GM23338 (cell line): ENCODE results near the gene LTBP2. TPM values are rescaled to one million over a fixed set of nuclear protein-coding genes. Genes with fewer than 3 reads are reported as not detected.

Source experiments
- ATAC-seq: fragments of 200-7000 bp; cut with Tn5 transposase; 3 replicates; pipeline ENCODE4 v1.9.1; 2020
- DNase-seq: peaks from one replicate; pipeline ENCODE4 v3.0.0-alpha.2; 2015; ENCODE audit warnings: low spot score
- H2AFZ ChIP-seq: fragments of 200-600 bp; sonication (generic); 2 replicates; pipeline ENCODE4 v1.8.0; 2016; ENCODE audit warnings: antibody characterized with exemption, mild to moderate bottlenecking, moderate library complexity
- H3F3A ChIP-seq: fragments of 200-600 bp; sonication (generic); replicated peaks from 2 replicates; pipeline ENCODE4 v1.8.0; 2017; ENCODE audit warnings: antibody characterized with exemption, mixed run types, low read depth
- H3K27ac ChIP-seq: fragments of 200-600 bp; sonication (generic); 2 replicates; pipeline ENCODE4 v1.6.1; 2016; ENCODE audit warnings: low read depth
- H3K27me3 ChIP-seq: fragments of 200-600 bp; sonication (generic); 2 replicates; pipeline ENCODE4 v1.8.0; 2016; ENCODE audit warnings: mild to moderate bottlenecking, mixed run types, moderate library complexity; ENCODE audit not compliant: insufficient read depth
- H3K36me3 ChIP-seq: fragments of 200-600 bp; sonication (generic); 2 replicates; pipeline ENCODE4 v1.8.0; 2016; ENCODE audit warnings: mild to moderate bottlenecking; ENCODE audit not compliant: insufficient read depth
- H3K4me1 ChIP-seq: fragments of 200-600 bp; sonication (generic); 2 replicates; pipeline ENCODE4 v1.8.0; 2016; ENCODE audit warnings: mild to moderate bottlenecking, moderate library complexity; ENCODE audit not compliant: insufficient read depth
- H3K4me2 ChIP-seq: fragments of 200-600 bp; sonication (generic); 2 replicates; pipeline ENCODE4 v1.7.1; 2017; ENCODE audit warnings: mixed run types
- H3K4me3 ChIP-seq: fragments of 200-600 bp; sonication (generic); 2 replicates; pipeline ENCODE4 v1.6.1; 2016; ENCODE audit warnings: mixed run types
- H3K79me2 ChIP-seq: fragments of 200-600 bp; sonication (generic); replicated peaks from 2 replicates; pipeline ENCODE4 v1.8.0; 2017; ENCODE audit warnings: mild to moderate bottlenecking; ENCODE audit not compliant: insufficient read depth
- H3K9me2 ChIP-seq: fragments of 200-600 bp; sonication (generic); 2 replicates; pipeline ENCODE4 v1.8.0; 2017; ENCODE audit not compliant: insufficient read depth
- H4K20me1 ChIP-seq: fragments of 200-600 bp; sonication (generic); replicated peaks from 2 replicates; pipeline ENCODE4 v1.8.0; 2017; ENCODE audit warnings: mild to moderate bottlenecking; ENCODE audit not compliant: insufficient read depth
- H3K27ac Mint-ChIP-seq: 2 replicates; pipeline ENCODE4 v1.8.0; 2020; ENCODE audit warnings: inconsistent platforms, mild to moderate bottlenecking, moderate library complexity, mixed read lengths
- H3K27me3 Mint-ChIP-seq: 3 replicates; pipeline ENCODE4 v1.8.0; 2022; ENCODE audit warnings: low read depth, mild to moderate bottlenecking, moderate library complexity, mixed read lengths, inconsistent platforms; ENCODE audit not compliant: insufficient read depth, poor library complexity
- H3K36me3 Mint-ChIP-seq: 3 replicates; pipeline ENCODE4 v1.8.0; 2021; ENCODE audit warnings: low read depth, mild to moderate bottlenecking, inconsistent platforms, moderate library complexity, mixed read lengths
- H3K4me1 Mint-ChIP-seq: 3 replicates; pipeline ENCODE4 v1.8.0; 2020; ENCODE audit warnings: mild to moderate bottlenecking, inconsistent platforms, mixed read lengths
- H3K4me3 Mint-ChIP-seq: 3 replicates; pipeline ENCODE4 v1.8.0; 2021; ENCODE audit warnings: moderate library complexity, mild to moderate bottlenecking, inconsistent platforms, mixed read lengths
- H3K9me3 Mint-ChIP-seq: 3 replicates; pipeline ENCODE4 v1.8.0; 2020; ENCODE audit warnings: moderate library complexity, mild to moderate bottlenecking, inconsistent platforms, mixed read lengths
- CREB1 ChIP-seq: fragments of 250-450 bp; sonication (Bioruptor Pico); IDR thresholded peaks from 2 replicates; pipeline ENCODE4 v1.5.0; 2020; ENCODE audit warnings: low read depth, mild to moderate bottlenecking, moderate library complexity
- CTCF ChIP-seq, 2 experiments: fragments of 200-600 bp in 1 of 2; sonication (generic) in 1 of 2; conservative IDR thresholded peaks; 2 replicates each; pipeline versions ENCODE4 v1.5.1 to v1.6.1; 2016 to 2017; ENCODE audit warnings: antibody characterized with exemption in 2 of 2, low read depth in 2 of 2, mild to moderate bottlenecking in 2 of 2, moderate library complexity in 1 of 2
- ETS1 ChIP-seq: IDR thresholded peaks from 2 replicates; pipeline ENCODE4 v1.6.1; 2016; ENCODE audit warnings: antibody characterized with exemption
- EZH2phosphoT487 ChIP-seq: fragments of 200-600 bp; sonication (generic); IDR thresholded peaks from one replicate; pipeline ENCODE4 v1.8.1; 2018; ENCODE audit warnings: antibody characterized with exemption; ENCODE audit not compliant: unreplicated experiment
- JUNB ChIP-seq: IDR thresholded peaks from one replicate; pipeline ENCODE4 v1.6.1; 2016; ENCODE audit warnings: antibody characterized with exemption; ENCODE audit not compliant: unreplicated experiment
- NANOG ChIP-seq: IDR thresholded peaks from 2 replicates; pipeline ENCODE4 v1.6.1; 2016; ENCODE audit warnings: antibody characterized with exemption, borderline replicate concordance
- POLR2AphosphoS5 ChIP-seq: IDR thresholded peaks from 2 replicates; pipeline ENCODE4 v1.6.1; 2016; ENCODE audit warnings: antibody characterized with exemption, low read depth
- REST ChIP-seq: IDR thresholded peaks from one replicate; pipeline ENCODE4 v1.6.1; 2018; ENCODE audit warnings: antibody characterized with exemption; ENCODE audit not compliant: unreplicated experiment
- STAT1 ChIP-seq: IDR thresholded peaks from one replicate; pipeline ENCODE4 v1.6.1; 2016; ENCODE audit warnings: antibody characterized with exemption; ENCODE audit not compliant: unreplicated experiment
- ZNF114 ChIP-seq: fragments of 250-450 bp; sonication (Bioruptor Pico); IDR thresholded peaks from 2 replicates; pipeline ENCODE4 v1.5.0; 2020; ENCODE audit warnings: mild to moderate bottlenecking, moderate library complexity
- ZNF331 ChIP-seq: fragments of 250-450 bp; sonication (Bioruptor Pico); IDR thresholded peaks from 2 replicates; pipeline ENCODE4 v1.5.0; 2020; ENCODE audit warnings: low read depth, mild to moderate bottlenecking, moderate library complexity
- ZNF462 ChIP-seq: fragments of 250-450 bp; sonication (Bioruptor Pico); IDR thresholded peaks from 2 replicates; pipeline ENCODE4 v1.5.0; 2020; ENCODE audit warnings: mild to moderate bottlenecking, moderate library complexity
- polyA plus RNA-seq: library from polyadenylated mRNA; unstranded; fragments of >200 nt; fragmentation: Nextera tagmentation; extraction: Ambion mirVana; gene quantifications from 2 replicates; pipeline ENCODE4 v1.2.1, GENCODE V29; 2016
- total RNA-seq: library from RNA; depleted of rRNA; stranded (reverse); fragments of >200 nt; shearing (Covaris generic); gene quantifications from 2 replicates; pipeline ENCODE4 v1.2.3, GENCODE V29; 2014

LTBP2 gene
- total and polyA plus RNA-seq, 2 experiments from 2014 or later: 0.27 to 0.49 TPM

- no peak for TF ChIP-seq CTCF (conservative IDR thresholded peaks at IDR 0.05; ENCODE audit: low read depth in 2 of 2)
- no peak for TF ChIP-seq JUNB
- no peak for TF ChIP-seq REST
- TF ChIP-seq ZNF331: no peak
These were observed 36.5 kb downstream of the LTBP2 start (continued) for GRCh38 chr14:74575507-74575906.

- H3K27ac ChIP-seq: no peak overlapping the region
- no peak overlapping the region for H3K4me3 ChIP-seq
- peaks cover 29% of the 10 kb centered on the region; the same call in 2 of the 3 replicates for H3K4me1 Mint-ChIP-seq
- H3F3A ChIP-seq: no peaks in the 10 kb centered on the region
- no peaks in the 10 kb centered on the region for H3K36me3 Mint-ChIP-seq
- H3K27me3 ChIP-seq: no peaks in the 10 kb centered on the region
- H3K9me3 Mint-ChIP-seq: no peaks in the 10 kb centered on the region
- no peak overlapping the region for H3K4me2 ChIP-seq
- DNase-seq (no peak), ATAC-seq (peak; percentile 13; the same call in 2 of the 3 replicates)
- peaks cover 13% of the 10 kb centered on the region for H3K27me3 Mint-ChIP-seq
- H3K27ac Mint-ChIP-seq: no peak overlapping the region
- H4K20me1 ChIP-seq: no peaks in the 10 kb centered on the region
- H3K4me3 Mint-ChIP-seq: no peak overlapping the region
- no peaks in the 10 kb centered on the region for H3K79me2 ChIP-seq
- H3K9me2 ChIP-seq: no peaks in the 10 kb centered on the region
- no peaks in the 10 kb centered on the region for H3K36me3 ChIP-seq
- H3K4me1 ChIP-seq: no peaks in the 10 kb centered on the region
- peak overlapping the region; percentile 43; the same call in 1 of the 2 replicates for H2AFZ ChIP-seq
- TF ChIP-seq NANOG (no peak), ETS1 (no peak), POLR2AphosphoS5 (no peak), CREB1 (CRISPR knock-in tag) (no peak), EZH2phosphoT487 (no peak), ZNF114 (CRISPR knock-in tag) (no peak), ZNF462 (CRISPR knock-in tag) (no peak), ZNF331 (no peak), STAT1 (no peak)
These were observed 37.3 kb downstream of the LTBP2 start for GRCh38 chr14:74574706-74575105.
